Osteoblast (primary cell): ENCODE results near the gene AGA. TPM values are rescaled to one million over a fixed set of nuclear protein-coding genes. Genes with fewer than 3 reads are reported as not detected.

Experiments
- DNase-seq: peaks from one replicate; pipeline ENCODE4 v3.0.0; 2011; ENCODE audit warnings: low spot score, mixed read lengths; ENCODE audit not compliant: insufficient read length; ENCODE audit errors: missing footprints
- H2AFZ ChIP-seq: 2 replicates; pipeline ENCODE4 v1.6.0; 2011; ENCODE audit warnings: mild to moderate bottlenecking, low read length
- H3K27ac ChIP-seq: 2 replicates; pipeline ENCODE4 v1.5.1; 2011; ENCODE audit warnings: mild to moderate bottlenecking, low read depth, low read length, moderate library complexity
- H3K27me3 ChIP-seq: 2 replicates; pipeline ENCODE4 v1.6.0; 2012; ENCODE audit warnings: mild to moderate bottlenecking, control low read depth, inconsistent platforms, low read length, moderate library complexity; ENCODE audit not compliant: insufficient read depth
- H3K36me3 ChIP-seq: 2 replicates; pipeline ENCODE4 v1.5.1; 2011; ENCODE audit warnings: mild to moderate bottlenecking, low read length, control low read depth, moderate library complexity; ENCODE audit not compliant: insufficient read depth
- H3K4me1 ChIP-seq: 2 replicates; pipeline ENCODE4 v1.5.1; 2011; ENCODE audit warnings: mild to moderate bottlenecking, low read length, control low read depth, moderate library complexity; ENCODE audit not compliant: insufficient read depth
- H3K4me2 ChIP-seq: 2 replicates; pipeline ENCODE4 v1.6.0; 2011; ENCODE audit warnings: mild to moderate bottlenecking, low read length; ENCODE audit not compliant: insufficient read depth
- H3K4me3 ChIP-seq: fragments of 200-600 bp; sonication (generic); 3 replicates; pipeline ENCODE4 v1.5.1; 2012; ENCODE audit warnings: mild to moderate bottlenecking, low read length, inconsistent platforms; ENCODE audit not compliant: insufficient read depth
- H3K79me2 ChIP-seq: 2 replicates; pipeline ENCODE4 v1.6.0; 2012; ENCODE audit warnings: mild to moderate bottlenecking, low read length, control low read depth, inconsistent platforms; ENCODE audit not compliant: insufficient read depth
- H3K9me3 ChIP-seq: 2 replicates; pipeline ENCODE4 v1.5.1; 2011; ENCODE audit warnings: low read depth, low read length, control low read depth
- H4K20me1 ChIP-seq: 2 replicates; pipeline ENCODE4 v1.6.0; 2012; ENCODE audit warnings: mild to moderate bottlenecking, low read length, control low read depth; ENCODE audit not compliant: insufficient read depth
- CTCF ChIP-seq: IDR thresholded peaks from 2 replicates; pipeline ENCODE4 v1.5.1; 2011; ENCODE audit warnings: mild to moderate bottlenecking, low read depth, low read length, moderate library complexity; ENCODE audit errors: extremely low read depth
- total RNA-seq: library from RNA; depleted of rRNA; stranded (reverse); fragments of >200 nt; gene quantifications from 2 replicates; pipeline ENCODE4 v1.2.3, GENCODE V29; 2012

Gene AGA
- total RNA-seq, 1 donor, result 43.4 TPM

- Histone ChIP-seq H2AFZ (peak overlapping the region; percentile 29), H3K4me2 (no peak overlapping the region)
- TF ChIP-seq CTCF, result no peak
Observed at GRCh38 chr4:177478496-177478895, 36.3 kb upstream of the AGA start.

GRCh38 chr4:177473991-177474390 lies 31.8 kb upstream of the AGA start:
- H3K4me2 ChIP-seq, result no peak overlapping the region
- no peaks in the 10 kb centered on the region for H4K20me1 ChIP-seq
- H3K4me1 ChIP-seq, result no peaks in the 10 kb centered on the region
- no peaks in the 10 kb centered on the region for H3K9me3 ChIP-seq
- no peaks in the 10 kb centered on the region for H3K79me2 ChIP-seq
- no peaks in the 10 kb centered on the region for H3K27me3 ChIP-seq
- no peak for TF ChIP-seq CTCF
- no peak overlapping the region for H2AFZ ChIP-seq
- H3K27ac ChIP-seq, result no peak overlapping the region
- no peak overlapping the region for H3K4me3 ChIP-seq
- DNase-seq, result no peak
- H3K36me3 ChIP-seq, result no peaks in the 10 kb centered on the region

More at GRCh38 chr4:177478496-177478895, 36.3 kb upstream of the AGA start:
- H3K4me3 ChIP-seq, result no peak overlapping the region
- no peaks in the 10 kb centered on the region for H3K79me2 ChIP-seq
- H3K27me3 ChIP-seq, result no peaks in the 10 kb centered on the region
- H3K36me3 ChIP-seq, result no peaks in the 10 kb centered on the region
- no peaks in the 10 kb centered on the region for H4K20me1 ChIP-seq
- H3K27ac ChIP-seq, result no peak overlapping the region
- DNase-seq, result no peak
- H3K4me1 ChIP-seq, result peaks cover under 1% of the 10 kb centered on the region
- H3K9me3 ChIP-seq, result no peaks in the 10 kb centered on the region

DNA sequence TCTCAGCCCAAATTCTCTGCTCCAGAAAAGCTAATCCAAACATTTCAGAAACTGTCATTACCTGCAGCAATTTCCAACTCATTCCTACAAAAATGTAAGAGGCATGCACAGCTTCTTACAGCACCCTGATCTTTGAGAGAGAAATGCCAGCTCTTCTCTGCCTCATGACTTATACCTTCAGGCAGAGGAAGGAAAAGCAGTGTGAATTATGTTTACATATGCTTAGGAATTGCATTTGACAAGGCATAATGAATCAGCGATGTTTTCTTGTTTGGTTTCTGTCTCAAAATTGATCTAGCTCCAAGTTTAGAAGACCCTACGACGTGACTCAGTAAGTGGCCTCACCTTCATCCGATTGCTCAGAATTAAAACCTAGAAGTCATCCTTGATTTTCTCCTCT lies 21.8 kb upstream of the AGA start:
- TF ChIP-seq CTCF, result no peak
- no peak overlapping the region for H3K4me2 ChIP-seq
- no peaks in the 10 kb centered on the region for H4K20me1 ChIP-seq
- no peak for DNase-seq
- H2AFZ ChIP-seq, result peak overlapping the region; percentile 35
- no peaks in the 10 kb centered on the region for H3K9me3 ChIP-seq
- H3K4me1 ChIP-seq, result peaks cover 3% of the 10 kb centered on the region
- H3K36me3 ChIP-seq, result no peaks in the 10 kb centered on the region
- H3K4me3 ChIP-seq, result no peak overlapping the region
- H3K27me3 ChIP-seq, result no peaks in the 10 kb centered on the region
- no peak overlapping the region for H3K27ac ChIP-seq
- no peaks in the 10 kb centered on the region for H3K79me2 ChIP-seq

GRCh38 chr4:177461606-177462005 lies 19.4 kb upstream of the AGA start:
- Histone ChIP-seq H2AFZ (peak overlapping the region; percentile 63), H3K27me3 (no peaks in the 10 kb centered on the region), H3K27ac (no peak overlapping the region), H3K4me3 (no peak overlapping the region), H3K4me1 (peaks cover 3% of the 10 kb centered on the region), H3K79me2 (no peaks in the 10 kb centered on the region), H3K36me3 (no peaks in the 10 kb centered on the region), H3K4me2 (no peak overlapping the region), H3K9me3 (no peaks in the 10 kb centered on the region), H4K20me1 (no peaks in the 10 kb centered on the region)
- TF ChIP-seq CTCF, result no peak
- peak; percentile 86 for DNase-seq
